HG03159 (cell line): ENCODE data around the gene MAPKAP1.

Experiments used
- ATAC-seq: cut with Tn5 transposase; IDR thresholded peaks from one replicate; pipeline ENCODE4 v1.9.1; 2021; ENCODE audit warnings: mild to moderate bottlenecking, moderate library complexity; ENCODE audit not compliant: unreplicated experiment

MAPKAP1 gene

DNA sequence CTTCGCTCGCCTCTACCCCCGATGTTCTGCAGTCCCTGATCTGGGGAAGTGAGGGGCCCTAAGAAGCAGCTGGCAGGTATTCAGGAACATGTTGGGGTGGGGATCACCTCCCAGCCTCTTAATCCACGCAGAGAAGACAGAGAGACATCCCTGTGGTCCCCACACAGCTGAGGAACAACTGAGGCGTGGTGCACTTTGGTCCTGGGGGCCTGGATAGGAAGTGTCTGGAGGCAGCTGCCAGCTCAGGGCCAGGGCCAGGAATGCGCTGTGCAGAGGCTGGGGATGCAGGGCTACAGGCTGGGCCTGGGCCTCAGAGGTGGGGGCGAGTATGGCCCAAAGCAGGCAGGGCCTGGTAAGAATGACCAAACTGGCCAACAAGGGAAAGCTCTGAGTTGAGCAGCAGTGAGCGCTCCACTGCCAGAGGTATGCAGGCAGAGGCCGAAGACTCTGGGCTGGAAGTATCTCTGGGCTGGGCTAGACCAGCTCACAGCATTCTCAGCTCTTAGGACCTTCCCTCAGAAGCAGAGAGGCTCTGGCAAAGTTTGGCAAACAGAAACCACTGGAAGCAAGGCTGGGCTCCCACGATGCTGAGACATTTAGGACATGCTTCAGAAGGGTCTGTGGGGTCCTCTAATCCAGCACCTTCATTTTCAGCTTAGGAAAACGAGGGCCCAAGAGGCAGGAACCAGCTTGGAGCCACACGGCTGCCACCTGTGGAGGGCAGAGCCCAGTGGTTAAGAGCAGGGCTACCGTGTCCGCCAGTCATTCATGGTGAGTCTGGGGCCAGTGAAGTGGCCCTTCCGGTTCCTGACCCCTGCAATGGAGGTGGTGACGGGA, 271.0 kb downstream of the MAPKAP1 start:
- no peak for ATAC-seq

DNA sequence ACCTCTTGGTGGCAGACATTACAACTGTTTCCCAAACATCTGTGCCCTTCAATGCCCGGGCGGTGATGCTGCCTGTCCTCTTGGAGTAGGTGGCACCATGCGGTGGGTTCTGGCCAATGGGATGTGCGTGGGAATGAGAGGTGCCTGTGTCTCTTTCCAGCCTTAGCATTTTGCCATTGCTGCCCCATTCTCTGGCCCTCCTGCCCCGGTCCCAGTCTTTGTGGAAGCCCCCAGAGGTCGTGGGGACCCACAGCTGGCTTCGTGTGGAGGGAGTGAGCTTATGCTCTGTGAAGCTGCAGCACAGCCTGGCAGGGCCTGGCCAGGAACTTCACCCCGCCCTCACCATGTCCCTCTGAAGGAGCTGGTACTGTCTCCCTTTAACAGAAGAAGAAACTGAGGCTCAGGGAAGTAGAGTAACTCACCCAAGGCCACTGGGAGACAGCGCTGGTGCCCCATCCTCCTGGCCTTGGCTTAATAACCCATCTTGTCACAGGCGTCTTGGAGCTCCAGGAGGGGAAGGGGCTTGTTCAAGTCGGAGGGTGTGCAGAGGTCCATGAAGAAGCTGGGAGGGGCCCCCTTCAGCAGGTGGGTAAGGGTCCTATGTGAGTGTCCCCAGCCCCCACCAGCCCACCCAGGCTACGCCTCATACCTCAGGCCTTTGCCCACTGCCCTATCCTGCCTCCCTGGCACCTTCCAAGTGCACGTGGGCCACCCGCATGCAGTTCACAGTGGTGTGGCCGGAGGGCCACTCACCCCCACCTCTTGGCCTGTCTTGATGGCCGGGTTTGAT, 271.8 kb downstream of the MAPKAP1 start:
- no peak for ATAC-seq

DNA sequence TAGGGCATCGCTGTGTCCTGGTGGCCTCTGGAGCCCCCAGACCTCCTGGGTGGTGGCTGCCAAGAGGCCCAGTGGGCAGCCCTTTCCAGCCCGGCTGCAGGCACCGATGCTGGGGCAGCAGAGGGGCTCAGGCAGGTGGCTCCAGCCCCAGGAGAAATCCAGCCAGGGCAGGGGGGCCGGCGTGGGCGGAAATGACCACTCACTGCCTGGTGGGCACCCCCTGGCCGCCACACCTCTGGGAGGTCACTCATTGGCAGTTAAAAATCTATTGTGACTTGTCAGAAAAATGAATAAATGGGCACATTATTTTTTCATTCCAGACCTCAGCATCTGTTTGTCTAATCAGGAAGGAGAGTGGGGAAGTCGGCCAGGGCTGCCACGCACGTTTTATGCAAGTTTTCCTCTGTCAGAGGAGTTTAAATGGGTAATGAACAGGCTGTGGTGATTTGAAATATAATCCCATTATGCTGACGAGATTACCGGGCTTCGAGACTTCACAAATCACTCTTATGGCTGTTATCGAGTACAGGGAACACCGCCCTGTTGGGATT, 273.5 kb downstream of the MAPKAP1 start:
- ATAC-seq, result no peak

DNA sequence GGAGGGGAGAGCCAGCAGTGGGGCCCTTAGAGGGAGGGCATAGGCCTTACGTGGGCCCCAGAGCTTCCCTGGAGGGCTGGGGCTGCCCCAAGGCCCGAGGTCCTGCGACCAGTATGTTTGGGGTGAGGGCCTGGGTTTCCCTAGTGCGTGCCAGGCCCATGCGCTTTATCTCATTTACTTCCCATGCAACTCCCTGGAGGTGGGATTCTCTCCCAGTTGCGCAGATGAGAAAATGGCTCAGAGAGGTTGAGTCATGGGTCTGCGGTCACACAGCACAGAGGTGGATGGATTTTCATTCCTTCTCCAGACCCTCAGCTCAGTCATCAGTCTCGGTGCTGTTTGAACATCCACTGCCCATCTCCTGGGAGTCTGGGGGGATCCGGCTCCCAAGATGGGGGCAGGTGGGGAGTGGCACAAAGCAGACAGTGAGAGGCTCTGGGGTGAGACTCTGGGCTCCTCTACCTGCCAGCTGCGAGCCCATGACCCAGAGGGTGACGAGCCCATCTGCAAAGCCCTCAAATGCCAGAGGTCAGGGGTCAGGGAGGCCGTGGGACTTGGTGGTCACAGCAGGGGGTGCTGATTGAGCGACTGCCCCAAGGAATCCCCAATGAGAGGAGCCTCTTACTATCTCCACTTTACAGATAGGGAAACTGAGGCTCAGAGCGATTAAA, 274.2 kb downstream of the MAPKAP1 start:
- no peak for ATAC-seq

DNA sequence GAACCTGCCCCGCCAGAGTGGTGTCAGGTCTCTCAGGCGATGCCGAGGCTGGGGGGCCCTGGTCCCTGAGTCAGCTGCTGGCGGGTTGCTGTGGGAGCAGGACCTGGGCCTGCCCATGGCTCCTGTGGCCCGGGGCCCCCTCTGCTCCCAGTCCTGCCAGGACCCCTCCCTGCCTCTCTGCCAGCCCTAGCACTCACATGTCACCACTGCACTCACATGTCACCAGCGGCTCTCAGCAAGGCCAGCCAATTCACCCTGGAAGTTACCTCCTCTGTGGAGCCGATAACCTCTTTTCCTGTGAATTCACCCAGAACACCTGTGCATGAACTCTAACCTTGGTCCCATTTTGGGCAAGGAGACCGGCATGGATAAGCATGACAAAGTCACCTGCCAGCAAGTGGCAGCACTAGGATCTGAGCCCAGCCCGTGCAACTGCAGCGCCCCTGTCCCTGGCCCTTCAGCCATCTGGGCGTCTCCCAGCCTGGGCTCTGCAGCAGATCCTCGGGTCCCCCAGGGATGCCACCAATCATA, 275.2 kb downstream of the MAPKAP1 start:
- ATAC-seq, result no peak

GRCh38 chr9:125431012-125431305, 276.0 kb downstream of the MAPKAP1 start:
- no peak for ATAC-seq

DNA sequence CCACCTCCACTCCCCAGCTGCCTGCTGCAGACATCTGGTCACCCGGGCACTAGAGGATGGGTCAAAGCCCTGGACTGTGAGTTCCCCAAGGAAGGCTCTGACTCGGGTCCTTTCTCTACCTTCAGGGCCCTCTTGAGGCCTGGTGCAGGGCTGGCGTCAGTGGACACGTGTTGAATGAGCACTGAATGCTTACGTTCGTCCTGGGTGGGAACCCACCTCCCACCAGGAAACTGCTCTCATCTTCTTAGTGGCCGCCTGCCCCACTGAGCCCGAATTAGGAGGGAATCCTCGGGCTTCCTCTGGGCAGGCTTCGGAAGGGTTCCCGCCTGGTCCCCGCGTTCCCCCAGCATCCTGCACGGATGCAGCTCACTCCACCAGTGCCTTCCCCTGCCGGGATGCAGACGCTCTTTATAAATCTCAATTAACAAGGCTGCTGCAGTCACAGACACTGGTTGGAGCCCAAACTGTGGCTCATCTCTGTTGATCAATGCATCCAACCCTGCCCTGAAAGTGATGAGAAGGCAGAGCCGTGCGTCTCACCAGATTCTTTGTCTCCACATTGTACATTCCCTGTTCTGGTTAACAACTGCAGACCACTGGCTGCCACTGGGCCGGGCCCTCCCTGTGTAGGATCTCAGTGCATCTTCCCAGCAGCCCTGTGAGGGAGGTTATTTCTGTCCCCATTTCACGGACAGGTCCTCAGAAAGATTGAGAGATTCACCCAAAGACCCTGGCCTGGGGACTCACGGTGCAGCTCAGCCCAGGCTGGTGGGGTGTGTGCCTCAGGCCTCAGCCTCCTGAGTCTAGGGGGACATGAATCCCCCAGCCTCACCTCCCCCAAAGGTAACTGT, 276.6 kb downstream of the MAPKAP1 start:
- ATAC-seq, result no peak

DNA sequence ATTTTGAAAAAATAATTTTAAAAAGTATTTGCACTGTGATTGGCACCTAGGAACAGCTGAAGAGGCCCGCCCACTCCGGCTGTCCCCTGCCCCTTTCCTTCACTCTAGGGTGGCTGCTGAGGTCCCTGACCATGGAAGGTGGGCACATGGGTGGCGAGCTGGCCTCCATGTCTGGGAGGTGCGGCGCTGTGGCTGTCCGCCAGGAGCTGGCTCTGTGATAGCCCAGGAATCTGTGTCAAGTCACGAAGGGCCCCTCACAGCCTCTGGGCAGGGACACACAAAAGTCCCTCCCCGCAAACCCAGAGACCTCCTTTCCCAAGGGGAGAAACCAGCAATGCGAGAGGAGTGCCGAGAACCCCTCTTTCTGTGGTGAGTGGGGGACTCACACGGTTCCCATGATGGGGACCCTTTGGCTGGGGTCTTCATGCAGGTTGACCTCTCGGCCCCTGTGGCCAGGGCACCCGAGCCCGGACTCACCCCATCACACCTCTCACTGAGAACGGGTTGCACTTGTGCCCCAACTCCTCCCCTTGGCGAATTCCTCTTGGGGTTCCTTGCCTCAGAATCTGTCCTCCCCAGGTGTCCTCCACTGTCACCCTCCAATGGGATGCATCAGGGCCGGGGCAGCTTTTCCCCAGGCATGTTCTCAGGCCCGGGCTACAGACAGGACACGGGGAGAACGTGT, 277.4 kb downstream of the MAPKAP1 start:
- ATAC-seq, result no peak

DNA sequence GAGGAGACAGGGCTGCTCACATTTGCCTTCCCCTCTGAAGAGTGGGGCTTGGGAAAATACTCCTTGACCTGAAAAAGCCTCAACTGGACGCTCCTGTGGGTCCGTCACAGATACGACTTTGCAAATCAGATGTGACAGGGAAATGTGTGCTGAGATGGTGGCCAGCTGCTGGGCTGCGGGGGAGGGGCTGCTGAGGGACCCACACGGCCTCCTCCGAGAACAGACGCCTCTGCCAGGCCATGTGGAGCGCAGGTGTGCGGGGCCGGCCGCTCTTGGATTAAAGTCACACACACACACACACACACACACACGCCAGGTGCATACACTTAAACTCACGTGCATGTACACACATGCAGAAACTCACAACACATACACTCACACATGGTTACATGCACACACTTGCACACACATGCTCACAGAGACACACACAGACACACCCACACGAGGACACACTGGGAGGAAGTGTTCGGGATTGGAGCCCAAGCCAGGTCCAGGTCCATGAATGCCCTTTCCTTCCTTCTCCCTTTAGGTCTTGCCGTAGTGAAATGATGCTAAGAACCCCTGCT, 278.0 kb downstream of the MAPKAP1 start:
- no peak for ATAC-seq

DNA sequence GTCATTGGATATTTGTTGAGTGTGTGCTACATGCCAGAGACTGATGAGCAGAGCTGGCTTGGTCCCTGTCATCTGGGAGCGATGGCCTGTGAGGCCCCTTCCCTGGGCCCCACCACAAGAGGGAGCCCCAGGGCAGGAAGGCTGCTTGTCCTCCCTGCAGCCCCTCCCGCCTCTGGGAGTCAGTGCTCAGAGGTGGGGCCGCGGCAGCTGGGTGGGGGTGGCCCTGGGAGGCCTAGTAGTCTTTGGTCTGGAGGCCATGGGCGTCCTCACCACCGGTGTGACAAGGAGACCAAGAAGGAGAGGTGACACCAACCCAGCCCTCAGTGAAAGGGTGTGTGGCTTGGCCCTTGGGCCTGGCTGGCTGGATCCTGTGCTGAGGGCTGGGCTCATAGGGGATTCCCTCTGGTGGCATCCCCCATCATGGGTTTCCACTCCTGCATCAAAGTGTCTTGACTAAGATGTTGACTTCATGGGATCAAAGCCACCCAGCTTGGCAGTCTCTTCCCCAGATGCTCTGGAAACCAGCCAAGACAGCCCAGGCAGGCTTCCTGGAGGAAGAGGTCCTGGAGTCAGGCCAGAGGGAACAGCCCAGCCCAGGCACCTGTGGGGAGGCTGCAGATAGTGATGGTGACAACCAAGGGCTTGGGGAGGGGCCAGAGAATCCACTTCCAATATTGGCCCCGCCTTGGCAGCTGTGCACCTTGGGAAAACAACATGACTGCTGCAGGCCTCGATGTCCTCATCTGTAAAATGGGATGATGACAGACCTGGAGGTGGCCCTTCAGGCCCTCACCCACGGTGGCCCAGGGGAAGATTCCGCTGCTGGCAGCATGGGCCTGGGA, 278.7 kb downstream of the MAPKAP1 start:
- ATAC-seq, result no peak

GRCh38 chr9:125427556-125427955, 279.5 kb downstream of the MAPKAP1 start:
- no peak for ATAC-seq

DNA sequence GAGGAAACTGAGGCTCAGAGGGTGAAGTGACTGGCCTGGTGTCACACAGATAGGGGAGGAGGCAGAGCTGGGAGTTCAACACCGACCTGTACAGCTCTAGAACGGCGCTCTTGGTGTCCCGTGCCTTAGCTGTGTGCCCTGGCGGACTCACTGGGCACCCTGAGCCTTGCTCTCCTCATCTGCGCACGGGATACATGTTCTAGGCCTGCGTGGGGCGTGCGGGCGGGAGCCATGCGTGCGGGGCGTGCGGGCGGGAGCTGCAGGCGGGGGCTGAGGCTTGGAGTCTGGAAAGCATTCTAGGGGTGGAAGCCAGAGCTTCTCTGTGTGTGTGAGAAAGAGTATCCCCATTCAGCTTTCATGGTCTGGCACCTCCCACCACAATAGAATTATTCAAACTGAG, 280.1 kb downstream of the MAPKAP1 start:
- ATAC-seq, result no peak

GRCh38 chr9:125425901-125426515, 281.0 kb downstream of the MAPKAP1 start:
- no peak for ATAC-seq

GRCh38 chr9:125425170-125425897, 281.7 kb downstream of the MAPKAP1 start:
- ATAC-seq, result no peak

GRCh38 chr9:125423964-125424363, 283.0 kb downstream of the MAPKAP1 start:
- no peak for ATAC-seq

- no peak for ATAC-seq
These were observed 284.2 kb downstream of the MAPKAP1 start for GRCh38 chr9:125422853-125423252.

- no peak for ATAC-seq
These were observed 285.3 kb downstream of the MAPKAP1 start for GRCh38 chr9:125421591-125422181.
